GM23248 (cell line): ENCODE measurements around the gene TET3.

Source experiments
- EZH2 ChIP-seq: fragments of 200-600 bp; sonication (generic); IDR thresholded peaks from 2 replicates; pipeline ENCODE4 v1.6.1; 2018; ENCODE audit warnings: antibody characterized with exemption, mild to moderate bottlenecking; ENCODE audit not compliant: insufficient read depth, poor library complexity, severe bottlenecking
- EZH2phosphoT487 ChIP-seq: fragments of 200-600 bp; sonication (generic); IDR thresholded peaks from 2 replicates; pipeline ENCODE4 v1.6.1; 2018; ENCODE audit warnings: antibody characterized with exemption, moderate library complexity, mild to moderate bottlenecking, low read depth; ENCODE audit not compliant: insufficient read depth

GRCh38 chr2:73997813-73998212 is 13.1 kb downstream of the TET3 start:
- TF ChIP-seq EZH2 (no peak), EZH2phosphoT487 (no peak)
